Panc1 (cell line): ENCODE data around the gene CFAP53. TPM values are rescaled to one million over a fixed set of nuclear protein-coding genes. Genes with fewer than 3 reads are reported as not detected.

Experiments
- ATAC-seq: fragments of 200-7000 bp; cut with Tn5 transposase; 2 replicates; pipeline ENCODE4 v1.9.1; 2020; ENCODE audit warnings: mild to moderate bottlenecking, moderate library complexity
- BruUV-seq: library from RNA; stranded (reverse); fragments of 400-500 nt; replicated peaks from 2 replicates; lab custom pipeline; 2021; lab: Mats Ljungman, UMichigan
- CTCF ChIA-PET: fragments of 300-600 bp; sonication (Branson Sonifier 250); formaldehyde crosslinking; loops from one replicate; lab custom pipeline; 2022; ENCODE audit warnings: antibody characterized with exemption; lab: Charles Lee
- POLR2A ChIA-PET: fragments of 300-600 bp; sonication (Branson Sonifier 250); formaldehyde crosslinking; loops from one replicate; lab custom pipeline; 2022; ENCODE audit warnings: antibody characterized with exemption; lab: Charles Lee
- DNase-seq: peaks from one replicate; pipeline ENCODE4 v3.0.0-alpha.2; 2010; ENCODE audit warnings: low read depth, low spot score
- H3K27ac ChIP-seq: 2 replicates; pipeline ENCODE4 v1.5.1; 2011; ENCODE audit warnings: mild to moderate bottlenecking, low read length, inconsistent platforms
- H3K27me3 ChIP-seq: fragments of 200-500 bp; sonication (Bioruptor generic); 2 replicates; pipeline ENCODE4 v1.6.0; 2014; ENCODE audit warnings: low read length, inconsistent platforms; ENCODE audit not compliant: control insufficient read depth, insufficient read depth
- H3K36me3 ChIP-seq: fragments of 200-500 bp; sonication (Bioruptor generic); 2 replicates; pipeline ENCODE4 v1.5.1; 2014; ENCODE audit warnings: inconsistent platforms, mild to moderate bottlenecking, low read length, moderate library complexity; ENCODE audit not compliant: control insufficient read depth, insufficient read depth
- H3K4me1 ChIP-seq: 2 replicates; pipeline ENCODE4 v1.5.1; 2011; ENCODE audit warnings: inconsistent platforms, mild to moderate bottlenecking, low read length, moderate library complexity; ENCODE audit not compliant: control insufficient read depth, insufficient read depth
- H3K4me3 ChIP-seq, 2 experiments: 2 replicates each; pipeline ENCODE4 v1.5.1; 2011 to 2012; ENCODE audit warnings: low read depth in 2 of 2, low read length in 2 of 2, mild to moderate bottlenecking in 2 of 2, inconsistent platforms in 1 of 2, moderate library complexity in 1 of 2
- H3K9me3 ChIP-seq: fragments of 200-500 bp; sonication (Bioruptor generic); 2 replicates; pipeline ENCODE4 v1.5.1; 2014; ENCODE audit warnings: low read depth, mild to moderate bottlenecking, inconsistent platforms, low read length, moderate library complexity; ENCODE audit not compliant: control insufficient read depth, insufficient read depth
- CTCF ChIP-seq: fragments of 450-650 bp; IDR thresholded peaks from 2 replicates; pipeline ENCODE4 v1.5.1; 2017; ENCODE audit warnings: mild to moderate bottlenecking
- POLR2AphosphoS5 ChIP-seq: IDR thresholded peaks from 2 replicates; pipeline ENCODE4 v1.6.1; 2012; ENCODE audit warnings: mild to moderate bottlenecking, low read depth, low read length, moderate library complexity
- REST ChIP-seq, 2 experiments: IDR thresholded peaks; 2 replicates each; pipeline ENCODE4 v1.6.1; 2011 to 2012; ENCODE audit warnings: low read depth in 2 of 2, control low read depth in 1 of 2, low read length in 1 of 2, mild to moderate bottlenecking in 1 of 2, moderate library complexity in 1 of 2; ENCODE audit not compliant: insufficient read depth in 1 of 2
- SIN3A ChIP-seq: IDR thresholded peaks from 2 replicates; pipeline ENCODE4 v1.6.1; 2012; ENCODE audit warnings: low read depth, mild to moderate bottlenecking, low read length, moderate library complexity, borderline replicate concordance; ENCODE audit not compliant: insufficient read depth
- TCF7L2 ChIP-seq: IDR thresholded peaks from 2 replicates; pipeline ENCODE4 v1.6.1; 2011; ENCODE audit warnings: mild to moderate bottlenecking, low read depth, low read length, inconsistent platforms
- in situ Hi-C: cut with HindIII; loops from 2 replicates; pipeline ENCODE4 v1.10.0; 2016; ENCODE audit warnings: low sequenced_read_pairs, low pct_unique_long_range_greater_than_20kb
- intact Hi-C: fragments of 100-400 bp; cut with micrococcal nuclease; formaldehyde crosslinking; loops from one replicate; pipeline ENCODE4 v1.10.0; 2022; ENCODE audit not compliant: unreplicated experiment
- total RNA-seq: library from RNA; stranded (reverse); gene quantifications from one replicate; pipeline ENCODE4 v1.2.1, GENCODE V29; 2021; ENCODE audit not compliant: unreplicated experiment

Gene CFAP53
- total RNA-seq, 1 experiment from 2014 or later: 0.23 TPM

GRCh38 chr18:50299626-50300388, 33.5 kb upstream of the CFAP53 start:
- ChIA-PET POLR2A (no interaction called here), CTCF (no interaction called here)
- in situ Hi-C loops: no loop called here
- BruUV-seq: no TSS peak
- no peak for DNase-seq
- TF ChIP-seq SIN3A (no peak), CTCF (no peak), TCF7L2 (no peak), REST (IDR thresholded peaks at IDR 0.05; ENCODE audit: insufficient read depth in 1 of 2, low read depth in 2 of 2, low read length in 1 of 2) (no peak), POLR2AphosphoS5 (no peak)
- H3K4me1 ChIP-seq: no peaks in the 10 kb centered on the region
- no peaks in the 10 kb centered on the region for H3K27me3 ChIP-seq
- H3K36me3 ChIP-seq: no peaks in the 10 kb centered on the region
- H3K27ac ChIP-seq: no peak overlapping the region
- H3K9me3 ChIP-seq: no peaks in the 10 kb centered on the region
- no peak overlapping the region for H3K4me3 ChIP-seq
- no peak for ATAC-seq
- intact Hi-C loops: no loop called here

DNA sequence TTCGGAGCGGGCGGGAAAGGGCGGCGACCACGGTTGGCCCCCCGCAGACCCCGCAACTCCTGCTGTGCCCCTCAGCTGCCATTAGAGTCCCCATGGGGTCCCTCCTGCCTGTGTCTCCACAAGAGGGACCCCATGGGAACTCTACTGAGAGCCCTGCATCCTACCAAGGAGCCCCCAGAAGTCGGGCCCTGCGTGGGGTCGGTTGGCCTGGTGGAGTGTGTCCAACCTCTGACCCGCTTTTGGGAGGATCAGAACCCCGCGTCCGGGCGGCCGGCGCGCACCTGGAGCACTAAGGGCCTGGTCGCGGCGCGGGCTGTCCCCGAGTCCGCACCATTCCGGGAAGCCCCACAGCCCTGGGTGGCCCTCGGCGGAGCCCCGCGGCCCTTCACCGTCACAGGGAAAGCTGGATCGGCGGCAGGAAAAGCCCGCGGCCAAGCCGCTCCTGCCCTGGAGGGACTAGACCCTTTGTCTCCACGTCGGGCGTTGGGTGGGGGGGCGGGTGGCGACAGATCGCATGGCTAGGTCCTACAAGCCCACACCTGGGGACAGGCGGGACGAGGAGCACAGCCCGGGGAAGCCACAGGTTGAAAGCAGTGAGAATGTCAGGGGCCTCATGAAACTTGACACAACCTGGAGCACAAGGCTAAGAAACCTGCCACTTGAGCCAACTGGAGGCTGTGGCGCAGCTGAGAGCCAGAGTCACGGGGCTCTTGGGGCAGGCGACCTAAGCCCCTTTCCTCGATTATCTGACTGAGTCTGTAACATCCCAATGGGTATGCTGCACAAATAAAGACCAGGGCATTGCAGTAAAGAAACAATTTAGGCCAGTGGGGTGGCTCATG, 32.4 kb upstream of the CFAP53 start:
- no peaks in the 10 kb centered on the region for H3K4me1 ChIP-seq
- no peaks in the 10 kb centered on the region for H3K36me3 ChIP-seq
- no peaks in the 10 kb centered on the region for H3K27me3 ChIP-seq
- in situ Hi-C loops: no loop called here
- ATAC-seq (no peak), DNase-seq (no peak)
- no TSS peak for BruUV-seq
- no peak overlapping the region for H3K27ac ChIP-seq
- intact Hi-C loops: no loop called here
- ChIA-PET POLR2A (no interaction called here), CTCF (no interaction called here)
- H3K4me3 ChIP-seq: no peak overlapping the region
- no peaks in the 10 kb centered on the region for H3K9me3 ChIP-seq
- TF ChIP-seq TCF7L2 (no peak), POLR2AphosphoS5 (no peak), CTCF (no peak), SIN3A (no peak), REST (IDR thresholded peaks at IDR 0.05; ENCODE audit: insufficient read depth in 1 of 2, low read depth in 2 of 2, low read length in 1 of 2) (no peak)
